Esophagus muscularis mucosa (tissue), 4 donors: Measurements from ENCODE around the gene BCAS4. TPM values are rescaled to one million over a fixed set of nuclear protein-coding genes. Genes with fewer than 3 reads are reported as not detected.

Experiments
- DNase-seq: peaks from one replicate; pipeline ENCODE4 v3.0.0-alpha.2; 2017; ENCODE audit errors: extremely low spot score
- H3K27ac ChIP-seq, 4 donors: fragments of 200-600 bp; sonication (generic); replicated peaks in 1 of 4; 1 replicate in 3 of 4; 2 replicates in 1 of 4; pipeline ENCODE4 v1.5.1; 2016 to 2019; ENCODE audit warnings: mild to moderate bottlenecking in 1 of 4
- H3K27me3 ChIP-seq, 4 donors: fragments of 200-600 bp; sonication (generic); one replicate each; pipeline versions ENCODE4 v1.5.1 to v1.6.0; 2016 to 2019
- H3K36me3 ChIP-seq, 4 donors: fragments of 200-600 bp; sonication (generic); one replicate each; pipeline ENCODE4 v1.5.1; 2016 to 2019
- H3K4me1 ChIP-seq, 4 donors: fragments of 200-600 bp; sonication (generic); one replicate each; pipeline ENCODE4 v1.5.1; 2016 to 2019
- H3K4me3 ChIP-seq, 4 donors: fragments of 200-600 bp; sonication (generic); 1 replicate in 2 of 4; 2 replicates in 2 of 4; pipeline ENCODE4 v1.5.1; 2016 to 2019; ENCODE audit warnings: mild to moderate bottlenecking in 4 of 4, moderate library complexity in 1 of 4
- H3K9me3 ChIP-seq, 4 donors: fragments of 200-600 bp; sonication (generic); 1 replicate in 3 of 4; 2 replicates in 1 of 4; pipeline ENCODE4 v1.5.1; 2016 to 2019
- EP300 ChIP-seq: sonication (generic); formaldehyde crosslinking; IDR thresholded peaks from one replicate; pipeline ENCODE4 v1.6.1; 2017; ENCODE audit warnings: antibody characterized with exemption
- POLR2A ChIP-seq: fragments of 450-650 bp; IDR thresholded peaks from one replicate; pipeline ENCODE4 v1.6.1; 2017; ENCODE audit warnings: antibody characterized with exemption, moderate library complexity, mild to moderate bottlenecking, low read depth
- POLR2AphosphoS5 ChIP-seq, 2 donors: sonication (generic); formaldehyde crosslinking; IDR thresholded peaks; one replicate each; pipeline ENCODE4 v1.6.1; 2017; ENCODE audit warnings: antibody characterized with exemption in 2 of 2
- WGBS: methylation state at CpG from one replicate; pipeline ENCODE4 v1.1.5; 2018; 5-methylcytosine and 5-hydroxymethylcytosine counted together
- intact Hi-C: fragments of 100-400 bp; cut with DNase I; formaldehyde crosslinking; loops from one replicate; pipeline ENCODE4 v1.15.1; 2023
- total RNA-seq, 4 donors: library from RNA; depleted of rRNA; stranded (reverse); fragments of >200 nt; gene quantifications; one replicate each; pipeline versions ENCODE4 v1.1.0 to v1.2.1, GENCODE V29; 2016
- TF ChIP-seq, protein P1 (sequence below), 3 experiments: fragments of 200-600 bp in 2 of 3; fragments of 450-650 bp in 1 of 3; sonication (generic) in 2 of 3; IDR thresholded peaks; one replicate each; pipeline ENCODE4 v1.5.1; 2017 to 2019; ENCODE audit warnings: antibody characterized with exemption in 3 of 3, mild to moderate bottlenecking in 2 of 3, moderate library complexity in 1 of 3

The BCAS4 gene
- total RNA-seq, 4 donors from 2014 or later = 3.1 to 5.4 (median 4.5) TPM

GRCh38 chr20:50848846-50849673 is 54.2 kb downstream of the BCAS4 start:
- H3K9me3 ChIP-seq = no peaks in the 10 kb centered on the region
- no peaks in the 10 kb centered on the region for H3K27me3 ChIP-seq
- TF ChIP-seq, protein P1, sequence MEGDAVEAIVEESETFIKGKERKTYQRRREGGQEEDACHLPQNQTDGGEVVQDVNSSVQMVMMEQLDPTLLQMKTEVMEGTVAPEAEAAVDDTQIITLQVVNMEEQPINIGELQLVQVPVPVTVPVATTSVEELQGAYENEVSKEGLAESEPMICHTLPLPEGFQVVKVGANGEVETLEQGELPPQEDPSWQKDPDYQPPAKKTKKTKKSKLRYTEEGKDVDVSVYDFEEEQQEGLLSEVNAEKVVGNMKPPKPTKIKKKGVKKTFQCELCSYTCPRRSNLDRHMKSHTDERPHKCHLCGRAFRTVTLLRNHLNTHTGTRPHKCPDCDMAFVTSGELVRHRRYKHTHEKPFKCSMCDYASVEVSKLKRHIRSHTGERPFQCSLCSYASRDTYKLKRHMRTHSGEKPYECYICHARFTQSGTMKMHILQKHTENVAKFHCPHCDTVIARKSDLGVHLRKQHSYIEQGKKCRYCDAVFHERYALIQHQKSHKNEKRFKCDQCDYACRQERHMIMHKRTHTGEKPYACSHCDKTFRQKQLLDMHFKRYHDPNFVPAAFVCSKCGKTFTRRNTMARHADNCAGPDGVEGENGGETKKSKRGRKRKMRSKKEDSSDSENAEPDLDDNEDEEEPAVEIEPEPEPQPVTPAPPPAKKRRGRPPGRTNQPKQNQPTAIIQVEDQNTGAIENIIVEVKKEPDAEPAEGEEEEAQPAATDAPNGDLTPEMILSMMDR (IDR thresholded peaks at IDR 0.05) = no peak
- TF ChIP-seq EP300 (no peak), POLR2A (no peak), POLR2AphosphoS5 (IDR thresholded peaks at IDR 0.05) (no peak)
- intact Hi-C loops = no loop called here
- H3K36me3 ChIP-seq = no peaks in the 10 kb centered on the region
- H3K27ac ChIP-seq = peak overlapping the region; percentile 43 to 64 (median 58)
- no peak for DNase-seq
- peak overlapping the region; percentile 26 to 40 (median 30) for H3K4me3 ChIP-seq
- WGBS = 44% methylated on average over 12 of the region's 18 CpGs
- peaks cover 13 to 20% (median 17%) of the 10 kb centered on the region in 4 donors for H3K4me1 ChIP-seq

DNA sequence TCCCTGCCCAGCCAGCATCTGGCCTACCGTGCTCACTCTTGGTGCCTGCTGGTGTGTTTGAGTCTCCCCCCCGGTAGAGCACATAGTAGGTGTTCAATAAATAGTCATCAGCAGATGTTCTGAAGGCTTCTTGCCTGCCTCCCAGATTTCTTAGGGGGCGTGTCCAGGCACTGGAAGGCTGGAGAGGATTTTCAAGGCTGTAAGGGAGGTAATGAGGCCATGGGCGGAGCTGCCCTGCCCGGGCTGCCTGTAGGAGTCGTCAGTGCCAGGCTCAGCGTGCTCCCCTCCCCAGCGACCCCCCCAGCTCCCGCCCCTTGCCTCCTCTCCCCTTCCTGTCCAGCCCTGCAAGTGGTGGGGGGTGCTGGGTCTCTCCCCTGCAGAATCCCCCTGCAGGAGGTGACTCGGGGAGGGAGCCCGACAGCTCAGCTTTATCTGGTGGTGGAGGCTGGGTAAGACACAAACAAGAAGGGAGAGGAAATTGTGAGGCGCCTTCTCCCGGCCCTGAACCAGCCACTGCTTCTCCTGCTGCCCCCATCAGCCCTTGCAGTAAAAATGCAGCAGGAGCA is 55.9 kb downstream of the BCAS4 start:
- no peak for DNase-seq
- Histone ChIP-seq H3K4me1 (peaks cover 13 to 20% (median 17%) of the 10 kb centered on the region in 4 donors), H3K36me3 (no peaks in the 10 kb centered on the region), H3K9me3 (no peaks in the 10 kb centered on the region), H3K27ac (no peak overlapping the region), H3K27me3 (no peaks in the 10 kb centered on the region), H3K4me3 (no peak overlapping the region)
- 63% methylated on average over 12 of the region's 13 CpGs for WGBS
- intact Hi-C loops = no loop called here
- TF ChIP-seq EP300 = no peak
- TF ChIP-seq, protein P1 (IDR thresholded peaks at IDR 0.05) = no peak
- TF ChIP-seq POLR2AphosphoS5 (IDR thresholded peaks at IDR 0.05) = no peak
- TF ChIP-seq POLR2A = no peak

GRCh38 chr20:50852085-50852484 is 57.2 kb downstream of the BCAS4 start:
- Histone ChIP-seq H3K4me1 (peaks cover 13 to 26% (median 21%) of the 10 kb centered on the region in 4 donors), H3K36me3 (no peaks in the 10 kb centered on the region), H3K9me3 (no peaks in the 10 kb centered on the region), H3K27me3 (no peaks in the 10 kb centered on the region), H3K27ac (no peak overlapping the region), H3K4me3 (no peak overlapping the region)
- intact Hi-C loops = no loop called here
- DNase-seq = no peak
- TF ChIP-seq POLR2AphosphoS5 (IDR thresholded peaks at IDR 0.05) (no peak), POLR2A (no peak), EP300 (no peak)
- TF ChIP-seq, protein P1 (IDR thresholded peaks at IDR 0.05) = no peak
- 95% methylated on average over 9 of the region's 9 CpGs for WGBS

- TF ChIP-seq EP300 = no peak
- TF ChIP-seq, protein P1 (IDR thresholded peaks at IDR 0.05) = no peak
- TF ChIP-seq POLR2AphosphoS5 (IDR thresholded peaks at IDR 0.05) = no peak
- TF ChIP-seq POLR2A = no peak
- intact Hi-C loops = no loop called here
- no peaks in the 10 kb centered on the region for H3K36me3 ChIP-seq
- H3K27me3 ChIP-seq = no peaks in the 10 kb centered on the region
- no peak for DNase-seq
- H3K4me1 ChIP-seq = peaks cover 0 to 8% (median 4%) of the 10 kb centered on the region in 4 donors
- no peaks in the 10 kb centered on the region for H3K9me3 ChIP-seq
- no peak overlapping the region for H3K4me3 ChIP-seq
- no peak overlapping the region for H3K27ac ChIP-seq
- 78% methylated on average over 8 of the region's 18 CpGs for WGBS
Observed at GRCh38 chr20:50854506-50855249, 59.8 kb downstream of the BCAS4 start.
